ENCODE measurements around the gene MYBL2. TPM values are rescaled to one million over a fixed set of nuclear protein-coding genes. Genes with fewer than 3 reads are reported as not detected.
"Not testable (repeated sequence)": the region's sequence is repeated elsewhere in the genome, so short reads cannot be mapped to it uniquely, and the experiment has no call there.

The MYBL2 gene
- total RNA-seq (2014; rRNA removed; shearing (Covaris generic)) = 181 and 191 TPM in 2 replicates

DNA sequence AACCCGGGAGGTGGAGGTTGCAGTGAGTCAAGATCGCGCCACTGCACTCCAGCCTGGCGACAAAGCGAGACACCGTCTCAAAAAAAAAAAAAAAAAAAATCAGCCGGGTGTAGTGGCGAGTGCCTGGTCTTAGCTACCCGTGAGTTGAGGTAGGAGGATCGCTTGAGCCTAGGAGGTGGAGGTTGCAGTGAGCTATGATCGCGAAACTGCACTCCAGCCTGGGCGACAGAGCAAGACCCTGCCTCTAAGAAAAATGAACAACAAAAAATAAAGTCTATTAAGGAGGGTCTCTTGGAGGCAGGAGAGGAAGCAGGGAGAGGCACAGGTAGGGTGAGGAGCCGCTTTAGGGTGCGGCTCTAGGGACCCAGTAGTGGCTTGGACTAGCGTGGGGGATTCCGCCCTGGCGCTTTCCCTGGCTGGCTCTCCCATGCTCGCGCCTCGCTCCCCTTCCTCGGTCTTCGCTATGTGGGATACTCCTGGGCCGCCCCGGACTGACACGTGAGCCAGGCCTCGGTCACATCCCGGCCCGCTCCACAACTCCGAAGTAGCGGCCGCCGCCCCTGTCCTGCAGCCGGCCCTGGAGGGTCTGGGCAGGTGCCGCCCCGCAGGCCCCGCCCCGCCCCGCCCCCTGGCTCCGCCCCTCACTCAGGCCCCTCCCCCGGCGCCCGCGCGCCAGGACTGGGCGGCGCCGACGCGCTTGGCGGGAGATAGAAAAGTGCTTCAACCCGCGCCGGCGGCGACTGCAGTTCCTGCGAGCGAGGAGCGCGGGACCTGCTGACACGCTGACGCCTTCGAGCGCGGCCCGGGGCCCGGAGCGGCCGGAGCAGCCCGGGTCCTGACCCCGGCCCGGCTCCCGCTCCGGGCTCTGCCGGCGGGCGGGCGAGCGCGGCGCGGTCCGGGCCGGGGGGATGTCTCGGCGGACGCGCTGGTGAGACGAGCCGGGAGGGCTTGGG, at the start of gene MYBL2:
Gene MYBL2, plus strand, starts transcription at position 739 of the 953 bp plus-strand sequence. Its CDS starts 170 bp downstream, at position 909.
- Histone ChIP-seq H3K9me3 (replicated peaks) (no peaks in the 10 kb centered on the region), H3K27ac (peak within 1 kb of the TSS; percentile 86), H3K4me3 (peak within 1 kb of the TSS; percentile 80), H3K27me3 (no peaks in the 10 kb centered on the region), H3K4me1 (peaks cover 18% of the 10 kb centered on the region), H3K36me3 (peaks cover 25% of the 10 kb centered on the region)
- peak; percentile 86 to 89 for DNase-seq

DNA sequence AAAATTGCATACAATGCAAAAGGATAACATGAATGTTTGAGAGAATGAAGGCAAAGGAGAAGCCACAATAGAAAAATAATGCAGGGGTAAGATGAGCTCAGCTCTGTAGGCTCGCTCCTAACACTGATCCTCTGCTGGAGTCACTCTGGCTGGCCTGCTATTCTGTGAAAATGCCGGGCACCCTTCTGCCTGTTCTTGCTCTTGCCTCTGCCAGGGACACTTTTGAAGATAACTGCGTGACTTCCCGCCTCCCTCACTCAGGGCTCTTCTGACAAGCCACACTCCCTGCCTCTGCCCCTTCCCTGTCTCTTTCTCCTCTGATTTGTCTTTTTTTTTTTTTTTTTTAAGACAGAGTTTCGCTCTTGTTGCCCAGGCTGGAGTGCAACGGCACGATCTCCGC, 35.3 kb upstream of the MYBL2 start:
- DNase-seq = no peak
- H3K27me3 ChIP-seq = no peaks in the 10 kb centered on the region
- no peak overlapping the region for H3K4me3 ChIP-seq
- H3K36me3 ChIP-seq = peaks cover 35% of the 10 kb centered on the region
- no peaks in the 10 kb centered on the region for H3K4me1 ChIP-seq
- no peak overlapping the region for H3K27ac ChIP-seq
- H3K9me3 ChIP-seq (replicated peaks) = no peaks in the 10 kb centered on the region

DNA sequence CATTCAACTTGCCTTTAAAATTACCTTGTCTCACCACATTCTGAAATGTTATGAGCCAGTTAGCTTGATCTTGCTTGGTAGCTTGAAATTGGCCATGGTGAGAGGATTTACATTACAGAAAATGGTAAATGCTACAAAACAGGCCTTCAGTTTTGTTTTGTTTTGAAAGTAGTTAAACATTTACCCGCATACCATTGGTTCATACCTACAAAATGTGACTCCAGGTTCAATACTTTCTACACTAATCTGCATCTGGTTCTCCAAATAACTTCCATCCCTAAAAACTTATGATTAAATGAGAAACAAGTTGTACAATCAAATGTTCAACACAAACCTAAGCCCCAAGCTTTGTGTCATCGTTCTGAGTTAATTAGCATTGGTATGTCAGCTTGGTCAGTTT, 30.5 kb upstream of the MYBL2 start:
- Histone ChIP-seq H3K4me3 (no peak overlapping the region), H3K9me3 (replicated peaks) (no peaks in the 10 kb centered on the region), H3K4me1 (no peaks in the 10 kb centered on the region), H3K36me3 (peaks cover 60% of the 10 kb centered on the region), H3K27ac (no peak overlapping the region), H3K27me3 (no peaks in the 10 kb centered on the region)
- DNase-seq = no peak

DNA sequence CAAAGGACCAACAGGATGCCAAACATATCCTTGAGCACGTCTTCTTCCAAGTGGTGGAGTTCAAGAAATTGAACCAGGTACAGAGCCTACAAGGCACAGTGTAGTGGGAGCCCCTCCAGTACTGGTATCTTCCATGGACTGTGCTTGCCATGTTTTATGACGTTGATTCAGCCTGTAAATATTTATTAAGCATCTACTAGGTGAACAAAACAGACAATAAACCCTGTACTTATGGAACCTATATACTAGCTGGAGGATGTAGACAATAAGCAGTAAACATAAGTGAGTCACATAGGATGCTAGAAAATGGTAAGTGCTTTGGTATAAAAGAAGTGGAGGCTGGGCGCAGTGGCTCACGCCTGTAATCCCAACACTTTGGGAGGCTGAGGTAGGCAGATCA, 24.4 kb upstream of the MYBL2 start:
- DNase-seq = no peak

DNA sequence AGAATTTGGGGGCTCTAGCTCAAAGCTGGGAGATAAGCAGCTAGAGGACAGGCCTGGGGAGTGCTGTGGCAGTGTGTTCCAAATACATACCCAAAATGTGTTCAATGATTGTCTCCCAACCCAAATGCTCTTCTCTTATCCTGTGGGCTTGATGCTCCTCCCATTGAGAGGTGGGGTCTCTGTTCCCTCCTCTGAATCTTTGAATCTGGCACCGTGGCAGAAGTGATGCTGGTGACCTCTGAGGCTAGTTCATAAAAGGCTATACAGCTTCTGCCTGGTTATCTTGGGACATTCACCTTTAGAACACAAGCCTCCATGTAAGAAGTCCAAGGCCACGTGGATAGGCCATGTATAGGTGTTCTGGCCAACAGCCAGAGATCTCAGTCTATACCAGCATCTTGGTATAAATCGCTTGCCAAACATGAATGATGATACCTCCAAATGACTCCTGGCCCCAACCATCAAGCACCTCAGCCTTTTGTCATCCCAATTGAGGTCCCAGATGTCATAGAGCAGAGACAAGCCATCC, 15.9 kb upstream of the MYBL2 start:
- H3K27ac ChIP-seq = no peak overlapping the region
- no peaks in the 10 kb centered on the region for H3K27me3 ChIP-seq
- no peaks in the 10 kb centered on the region for H3K9me3 ChIP-seq (replicated peaks)
- peaks cover 15% of the 10 kb centered on the region for H3K36me3 ChIP-seq
- H3K4me1 ChIP-seq = no peaks in the 10 kb centered on the region
- no peak for DNase-seq
- no peak overlapping the region for H3K4me3 ChIP-seq

More for the DNA sequence above, 24.4 kb upstream of the MYBL2 start:
- no peak overlapping the region for H3K4me3 ChIP-seq
- H3K27me3 ChIP-seq = no peaks in the 10 kb centered on the region
- H3K4me1 ChIP-seq = no peaks in the 10 kb centered on the region
- H3K27ac ChIP-seq = no peak overlapping the region
- H3K9me3 ChIP-seq (replicated peaks) = no peaks in the 10 kb centered on the region
- H3K36me3 ChIP-seq = peaks cover 46% of the 10 kb centered on the region

DNA sequence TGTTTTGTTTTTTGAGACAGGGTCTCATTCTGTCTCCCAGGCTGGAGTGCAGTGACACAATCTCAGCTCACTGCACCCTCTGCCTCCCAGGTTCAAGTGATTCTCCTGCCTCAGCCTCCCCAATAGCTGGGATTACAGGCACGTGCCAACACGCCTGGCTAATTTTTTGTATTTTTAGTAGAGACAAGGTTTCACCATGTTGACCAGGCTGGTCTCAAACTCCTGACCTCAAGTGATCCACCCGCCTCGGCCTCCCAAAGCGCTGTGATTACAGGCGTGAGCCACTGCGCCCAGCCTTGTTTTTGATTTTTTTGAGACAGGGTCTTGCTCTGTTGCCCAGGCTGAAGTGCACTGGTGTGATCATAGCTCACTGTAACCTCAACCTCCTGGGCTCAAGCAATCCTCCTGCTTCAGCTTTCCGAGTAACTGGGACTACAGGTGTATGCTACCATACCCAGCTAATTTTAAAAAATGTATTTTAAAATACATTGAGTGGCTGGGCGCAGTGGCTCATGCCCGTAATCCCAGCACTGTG, 15.2 kb upstream of the MYBL2 start:
- not testable (repeated sequence) for H3K4me1 ChIP-seq; H3K9me3 ChIP-seq (replicated peaks); DNase-seq; H3K27ac ChIP-seq; H3K27me3 ChIP-seq; H3K4me3 ChIP-seq
- peaks cover 15% of the 10 kb centered on the region for H3K36me3 ChIP-seq

DNA sequence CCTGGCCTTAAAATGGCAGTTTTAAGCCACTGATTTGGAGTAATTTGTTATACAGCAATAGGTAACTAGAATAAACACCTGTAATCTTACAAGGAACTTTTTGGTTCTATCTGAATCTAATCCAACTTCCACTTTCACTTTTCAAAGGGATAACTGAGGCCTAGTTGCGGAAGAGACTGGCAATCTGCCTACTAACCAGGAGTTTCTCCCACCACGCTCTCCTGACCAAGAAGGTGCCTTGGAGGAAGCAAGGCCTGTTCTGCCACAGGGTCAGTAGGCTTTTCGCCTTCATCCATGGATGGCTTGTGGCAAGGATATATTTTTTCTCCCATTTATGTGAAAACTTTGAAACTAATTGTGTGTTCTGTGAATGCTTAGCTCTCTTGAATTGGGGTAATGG, 12.9 kb upstream of the MYBL2 start:
- DNase-seq = no peak

DNA sequence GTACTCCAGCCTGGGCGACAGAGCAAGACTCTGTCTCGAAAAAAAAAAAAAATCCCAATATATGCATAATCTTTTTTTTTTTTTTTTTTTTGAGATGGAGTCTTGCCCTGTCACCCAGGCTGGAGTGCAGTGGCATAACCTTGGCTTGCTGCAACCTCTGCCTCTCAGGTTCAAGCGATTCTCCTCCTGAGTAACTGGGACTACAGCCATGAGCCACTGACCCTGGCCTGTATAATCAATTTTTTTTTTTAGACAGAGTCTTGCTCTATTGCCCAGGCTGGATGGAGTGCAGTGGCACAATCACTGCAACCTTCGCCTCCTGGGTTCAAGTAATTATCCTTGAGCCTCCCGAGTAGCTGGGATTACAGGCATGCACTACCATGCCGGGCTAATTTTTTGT, 11.7 kb upstream of the MYBL2 start:
- not testable (repeated sequence) for DNase-seq; H3K4me1 ChIP-seq; H3K4me3 ChIP-seq; H3K27me3 ChIP-seq; H3K27ac ChIP-seq; H3K9me3 ChIP-seq (replicated peaks); H3K36me3 ChIP-seq

More for the DNA sequence above, 12.9 kb upstream of the MYBL2 start:
- Histone ChIP-seq H3K9me3 (replicated peaks) (no peaks in the 10 kb centered on the region), H3K4me1 (peaks cover 3% of the 10 kb centered on the region; the same call in 1 of the 2 replicates), H3K36me3 (peaks cover 4% of the 10 kb centered on the region; the same call in 1 of the 2 replicates), H3K27me3 (no peaks in the 10 kb centered on the region), H3K4me3 (no peak overlapping the region), H3K27ac (no peak overlapping the region)

DNA sequence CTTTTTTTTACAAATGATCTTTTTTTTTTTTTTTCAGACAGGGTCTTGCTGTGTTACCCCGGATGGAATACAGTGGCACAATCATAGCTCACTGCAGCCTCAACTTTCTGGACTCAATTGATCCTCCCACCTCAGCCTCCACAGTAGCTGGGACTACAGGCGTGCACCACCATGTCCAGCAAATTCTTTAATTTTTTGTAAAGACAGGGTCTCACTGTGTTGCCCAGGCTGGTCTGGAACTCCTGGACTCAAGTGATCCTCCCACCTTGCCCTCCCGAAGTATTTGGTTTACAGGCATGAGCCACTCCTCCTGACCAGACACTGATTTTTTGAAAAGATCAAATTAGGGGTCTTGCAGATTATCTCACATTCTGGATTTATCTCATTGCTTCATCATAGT, 11.0 kb upstream of the MYBL2 start:
- no peak for DNase-seq
- H3K36me3 ChIP-seq = no peaks in the 10 kb centered on the region; the same call in 1 of the 2 replicates
- no peak overlapping the region for H3K27ac ChIP-seq
- no peaks in the 10 kb centered on the region for H3K27me3 ChIP-seq
- H3K9me3 ChIP-seq (replicated peaks) = no peaks in the 10 kb centered on the region
- peaks cover 8% of the 10 kb centered on the region for H3K4me1 ChIP-seq
- H3K4me3 ChIP-seq = no peak overlapping the region

DNA sequence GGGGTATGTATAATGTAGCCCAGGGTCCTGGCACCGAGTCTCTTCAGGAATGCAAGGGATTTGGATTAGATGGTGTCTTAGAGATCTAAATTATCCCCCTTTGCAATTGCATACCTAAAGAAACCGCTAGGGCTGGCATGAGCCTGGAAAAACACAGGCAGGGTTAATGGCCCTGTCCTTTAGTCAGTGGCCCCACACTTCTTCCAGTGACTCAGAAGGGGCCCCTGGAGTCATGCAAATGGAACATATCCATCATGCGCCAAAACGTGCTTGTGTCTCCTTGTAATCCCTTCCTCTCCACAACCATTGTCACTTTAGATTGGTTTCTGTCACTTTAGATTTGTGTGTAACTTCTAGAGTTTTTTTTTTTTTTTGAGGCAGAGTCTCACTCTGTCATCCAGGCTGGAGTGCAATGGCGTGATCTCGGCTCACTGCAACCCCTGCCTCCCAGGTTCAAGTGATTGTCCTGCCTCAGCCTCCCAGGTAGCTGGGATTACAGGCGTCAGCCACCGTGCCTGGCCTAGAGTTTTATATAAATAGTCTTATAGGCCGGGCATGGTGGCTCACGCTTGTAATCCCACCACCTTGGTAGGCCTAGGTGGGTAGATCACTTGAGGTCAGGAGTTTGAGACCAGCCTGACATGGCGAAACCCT, 8.7 kb upstream of the MYBL2 start:
- Histone ChIP-seq H3K27me3 (no peaks in the 10 kb centered on the region), H3K36me3 (no peaks in the 10 kb centered on the region; the same call in 1 of the 2 replicates), H3K4me3 (peak overlapping the region; percentile 66), H3K4me1 (peaks cover 13% of the 10 kb centered on the region), H3K27ac (no peak overlapping the region; the same call in 1 of the 2 replicates), H3K9me3 (replicated peaks) (no peaks in the 10 kb centered on the region)
- DNase-seq = no peak

DNA sequence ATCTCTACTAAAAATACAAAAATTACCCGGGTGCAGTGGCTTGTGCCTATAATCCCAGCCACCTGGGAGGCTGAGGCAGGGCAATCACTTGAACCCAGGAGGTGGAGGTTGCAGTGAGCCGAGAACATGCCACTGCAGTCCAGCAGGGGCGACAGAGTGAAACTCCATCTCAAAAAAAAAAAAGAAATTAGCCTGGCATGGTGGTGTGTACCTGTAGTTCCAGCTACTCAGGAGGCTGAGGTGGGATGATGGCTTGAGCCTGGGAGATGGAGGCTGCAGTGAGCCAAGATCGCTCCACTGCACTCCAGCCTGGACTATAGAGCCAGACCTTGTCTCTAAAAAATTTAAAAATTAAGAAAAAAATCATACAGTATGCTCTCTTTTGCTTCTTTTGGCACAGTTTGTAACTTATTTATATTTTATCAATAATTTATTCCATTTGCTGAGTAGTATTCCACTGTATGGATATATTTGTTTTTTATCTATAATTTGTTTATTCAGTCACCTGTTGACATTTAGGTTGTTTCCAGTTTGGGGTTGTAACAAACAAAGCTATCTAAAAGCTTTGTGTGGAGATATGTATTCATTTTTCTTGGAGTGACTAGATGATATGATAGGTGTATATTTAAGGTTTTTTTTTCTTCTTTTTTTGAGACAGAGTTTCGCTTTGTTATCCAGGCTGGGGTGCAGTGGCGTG, 8.0 kb upstream of the MYBL2 start:
- peaks cover 20% of the 10 kb centered on the region for H3K4me1 ChIP-seq
- no peak overlapping the region for H3K27ac ChIP-seq
- H3K36me3 ChIP-seq = no peaks in the 10 kb centered on the region; the same call in 1 of the 2 replicates
- no peaks in the 10 kb centered on the region for H3K27me3 ChIP-seq
- DNase-seq = no peak
- H3K9me3 ChIP-seq (replicated peaks) = no peaks in the 10 kb centered on the region
- H3K4me3 ChIP-seq = no peak overlapping the region

DNA sequence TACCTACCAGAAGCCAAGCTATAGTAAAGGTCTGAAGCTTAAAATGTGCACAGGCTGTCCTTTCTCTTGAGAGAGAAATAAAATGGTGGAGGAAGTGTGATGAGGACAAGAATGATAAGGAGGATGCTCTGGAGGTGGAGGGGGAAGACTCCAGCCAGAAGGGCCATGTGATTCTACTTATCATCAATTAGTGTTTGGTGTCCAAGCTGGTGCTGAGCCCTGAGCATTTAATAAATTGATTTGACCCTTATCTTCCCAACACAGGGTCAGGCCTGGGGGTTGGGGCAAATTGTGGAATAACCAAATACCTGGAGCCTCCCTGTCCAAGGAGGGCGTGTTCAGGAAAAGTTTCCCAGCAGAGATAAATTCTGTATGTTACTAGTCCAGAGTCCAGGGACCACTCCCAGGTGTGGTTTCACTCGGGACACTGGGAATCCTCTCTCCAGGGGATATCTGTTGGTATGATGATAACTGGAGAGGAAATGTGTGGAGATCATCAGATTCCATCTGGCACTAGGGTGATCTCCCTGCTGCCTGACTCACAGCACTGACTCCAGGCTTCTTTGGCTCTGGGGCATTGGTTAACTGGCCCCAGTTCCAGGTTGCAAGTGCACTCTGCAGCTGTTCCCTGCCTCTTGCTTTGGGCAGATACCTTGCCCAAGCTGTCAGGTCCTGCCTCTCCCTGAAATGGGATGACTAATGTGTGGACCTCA, 3.8 kb upstream of the MYBL2 start:
- H3K9me3 ChIP-seq (replicated peaks) = no peaks in the 10 kb centered on the region
- H3K27ac ChIP-seq = no peak overlapping the region
- H3K4me1 ChIP-seq = peaks cover 27% of the 10 kb centered on the region
- DNase-seq = peak; percentile 90 to 91
- no peak overlapping the region for H3K4me3 ChIP-seq
- H3K27me3 ChIP-seq = no peaks in the 10 kb centered on the region
- no peaks in the 10 kb centered on the region for H3K36me3 ChIP-seq

DNA sequence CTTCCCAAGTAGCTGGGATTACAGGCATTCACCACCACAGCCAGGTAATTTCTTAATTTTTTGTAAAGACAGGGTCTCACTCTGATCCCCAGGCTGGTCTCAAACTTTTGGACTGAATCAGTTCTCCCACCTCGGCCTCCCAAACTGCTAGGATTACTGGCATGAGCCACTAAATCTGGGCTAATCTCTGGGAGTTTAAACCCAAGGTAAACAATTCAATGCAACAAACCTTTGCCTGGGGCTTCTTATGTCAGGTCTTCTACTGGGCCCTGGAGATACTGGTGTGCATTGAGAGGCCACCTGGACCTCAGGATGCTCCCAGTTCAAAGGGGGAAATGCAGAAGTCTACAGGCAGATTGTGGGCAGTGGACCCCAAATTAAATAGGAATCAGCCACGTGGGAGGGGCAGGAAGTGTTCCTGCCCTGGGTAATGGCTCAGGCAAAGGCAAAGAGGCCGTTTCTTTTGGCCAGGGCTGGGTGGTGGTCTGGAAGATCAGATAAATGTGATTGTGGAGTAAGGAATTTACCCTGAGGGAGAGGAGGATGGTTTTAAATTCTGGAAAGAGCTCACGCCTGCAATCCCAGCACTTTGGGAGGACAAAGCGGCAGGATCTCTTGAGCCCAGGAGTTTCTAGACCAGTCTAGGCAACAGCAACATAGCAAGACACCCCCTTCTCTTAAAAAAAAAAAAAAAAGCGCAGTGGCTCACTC, 1.3 kb upstream of the MYBL2 start:
- peaks cover 18% of the 10 kb centered on the region for H3K4me1 ChIP-seq
- no peak overlapping the region for H3K27ac ChIP-seq
- DNase-seq = peak in 1 of 2 experiments; percentile 32
- H3K4me3 ChIP-seq = no peak overlapping the region
- no peaks in the 10 kb centered on the region for H3K9me3 ChIP-seq (replicated peaks)
- no peaks in the 10 kb centered on the region for H3K27me3 ChIP-seq
- H3K36me3 ChIP-seq = peaks cover 18% of the 10 kb centered on the region
